HG03159 (cell line): Measurements from ENCODE around the gene DAGLB.
"Not testable (repeated sequence)": the region's sequence is repeated elsewhere in the genome, so short reads cannot be mapped to it uniquely, and the experiment has no call there.

Experiments
- ATAC-seq: cut with Tn5 transposase; IDR thresholded peaks from one replicate; pipeline ENCODE4 v1.9.1; 2021; ENCODE audit warnings: mild to moderate bottlenecking, moderate library complexity; ENCODE audit not compliant: unreplicated experiment

DAGLB gene

DNA sequence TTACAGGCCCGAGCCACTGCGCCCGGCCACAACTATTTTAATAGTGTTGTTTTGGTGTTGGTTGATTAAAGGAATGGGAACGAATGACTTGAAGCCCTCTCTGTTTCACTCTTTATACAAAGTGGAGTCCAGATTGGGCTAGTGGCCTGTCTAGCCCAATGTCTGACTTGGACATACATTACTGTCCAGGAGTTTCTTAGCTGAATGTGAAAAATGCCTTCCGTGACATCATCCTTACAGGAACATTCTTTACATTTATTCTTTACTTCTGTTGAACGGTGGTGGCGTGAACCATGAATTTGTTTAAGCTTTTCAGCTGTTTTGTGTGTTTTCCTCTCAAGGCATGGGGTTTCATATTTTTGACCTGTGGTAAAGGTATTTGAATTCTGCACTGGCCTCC, 67.9 kb downstream of the DAGLB start:
- no peak for ATAC-seq

DNA sequence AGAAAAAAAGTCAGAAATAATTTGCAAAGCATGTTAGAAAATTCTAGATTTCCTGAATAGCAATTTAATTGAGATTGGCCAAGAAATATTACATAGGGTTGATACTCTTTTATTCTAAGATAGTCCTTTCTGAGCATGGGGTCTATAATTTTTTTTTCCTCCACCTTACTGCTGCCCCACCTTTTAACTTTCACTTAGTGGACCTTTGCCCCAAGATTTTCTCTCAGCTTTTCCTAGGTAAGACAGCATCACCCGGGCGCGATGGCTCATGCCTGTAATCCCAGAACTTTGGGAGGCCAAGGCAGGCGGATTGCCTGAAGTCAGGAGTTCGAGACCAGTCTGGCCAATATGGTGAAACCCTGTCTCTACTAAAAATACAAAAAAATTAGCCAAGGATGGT, 69.2 kb downstream of the DAGLB start:
- ATAC-seq = not testable (repeated sequence)

DNA sequence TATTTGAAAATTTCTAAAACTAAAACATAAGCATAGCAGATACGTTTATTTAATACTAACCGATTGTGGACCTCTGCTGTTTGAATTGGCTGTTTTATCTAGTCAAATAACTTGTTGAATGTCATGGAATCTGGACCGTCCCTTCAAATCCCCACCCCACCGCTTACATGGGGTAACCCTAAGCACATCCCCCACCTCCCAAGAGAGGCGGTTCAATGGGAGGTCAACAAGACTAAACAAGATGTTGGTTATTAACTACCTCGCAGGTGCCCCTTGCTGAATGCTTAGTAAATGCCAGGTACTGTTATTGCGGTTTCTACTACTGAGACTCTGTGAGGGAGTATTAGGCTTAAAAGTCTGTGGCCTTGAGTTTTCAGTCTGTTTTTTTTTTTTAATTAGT, 70.9 kb downstream of the DAGLB start:
- no peak for ATAC-seq

DNA sequence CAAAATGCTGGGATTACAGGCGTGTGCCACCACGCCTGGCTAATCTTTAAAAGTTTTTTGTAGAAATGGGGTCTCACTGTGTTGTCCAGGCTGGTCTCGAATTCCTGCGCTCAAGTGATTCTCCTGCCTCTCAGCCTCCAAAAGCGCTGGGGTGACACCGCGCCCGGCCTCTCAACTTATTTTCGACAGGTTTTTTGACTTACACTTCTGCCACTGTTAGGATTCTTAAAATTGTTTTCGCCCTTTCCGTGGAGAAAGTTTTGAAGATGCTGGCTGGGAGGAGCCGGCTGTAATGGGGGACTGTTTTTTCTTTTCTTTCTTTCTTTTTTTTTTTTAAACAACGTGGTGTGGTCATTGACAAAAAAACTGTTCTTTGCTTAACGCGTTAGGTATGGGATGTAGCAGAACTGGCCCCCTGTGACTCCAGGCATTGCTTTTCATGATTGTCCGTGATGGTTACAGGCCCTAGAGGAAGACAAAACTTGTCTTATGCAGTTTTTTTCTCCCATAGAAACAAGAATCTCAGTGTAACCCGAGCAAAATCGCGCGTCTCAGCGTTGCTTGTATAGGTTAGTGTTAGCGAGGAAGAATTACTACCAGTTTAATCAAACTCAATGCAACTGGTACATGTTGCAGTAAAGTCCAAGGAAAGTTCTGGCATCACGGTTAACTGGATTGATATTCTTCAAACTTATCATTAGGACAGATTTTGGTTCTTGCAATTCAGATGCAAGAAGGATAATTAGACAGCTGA, 72.2 kb downstream of the DAGLB start:
- ATAC-seq = no peak

DNA sequence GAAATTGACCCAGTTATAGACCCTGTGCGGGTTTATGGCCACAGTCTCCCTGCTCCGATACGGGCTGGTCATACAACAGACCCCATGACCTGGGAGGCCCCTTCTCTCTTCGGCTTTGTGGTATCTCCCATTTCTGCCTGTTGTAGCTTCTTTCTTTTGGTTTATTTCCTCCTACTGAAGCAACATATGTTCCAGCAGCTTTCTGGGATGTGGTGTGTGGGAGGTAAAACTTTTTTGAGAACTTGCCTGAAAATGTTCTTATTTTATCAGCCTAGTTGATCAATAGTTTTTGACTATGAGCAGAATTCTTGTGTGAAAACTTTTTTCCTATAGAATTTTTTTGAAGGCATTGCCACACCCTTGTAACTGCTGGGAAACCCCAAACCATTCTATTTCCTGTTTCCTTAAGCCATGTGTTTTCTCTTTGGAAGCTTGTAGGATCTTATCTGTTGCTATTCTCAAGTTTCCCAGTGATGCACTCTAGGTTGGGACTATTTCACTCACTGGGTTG, 80.0 kb downstream of the DAGLB start:
- ATAC-seq = no peak

DNA sequence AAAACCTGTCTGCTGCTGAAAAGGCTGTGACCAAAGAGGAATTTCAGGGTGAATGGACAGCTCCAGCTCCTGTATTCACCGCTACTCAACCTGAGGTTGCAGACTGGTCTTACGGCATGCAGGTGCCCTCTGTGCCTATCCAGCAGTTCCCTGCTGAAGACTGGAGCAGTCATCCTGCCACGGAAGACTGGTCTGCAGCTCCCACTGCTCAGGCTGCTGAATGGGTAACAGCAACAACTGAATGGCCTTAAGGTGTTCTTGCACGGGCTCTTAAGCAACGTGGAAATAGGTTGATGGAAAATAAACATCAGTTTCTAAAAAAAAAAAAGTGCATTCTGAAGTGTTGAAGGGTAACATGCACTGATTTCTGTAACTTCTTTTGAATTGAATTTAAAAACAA, 82.3 kb downstream of the DAGLB start:
- no peak for ATAC-seq

DNA sequence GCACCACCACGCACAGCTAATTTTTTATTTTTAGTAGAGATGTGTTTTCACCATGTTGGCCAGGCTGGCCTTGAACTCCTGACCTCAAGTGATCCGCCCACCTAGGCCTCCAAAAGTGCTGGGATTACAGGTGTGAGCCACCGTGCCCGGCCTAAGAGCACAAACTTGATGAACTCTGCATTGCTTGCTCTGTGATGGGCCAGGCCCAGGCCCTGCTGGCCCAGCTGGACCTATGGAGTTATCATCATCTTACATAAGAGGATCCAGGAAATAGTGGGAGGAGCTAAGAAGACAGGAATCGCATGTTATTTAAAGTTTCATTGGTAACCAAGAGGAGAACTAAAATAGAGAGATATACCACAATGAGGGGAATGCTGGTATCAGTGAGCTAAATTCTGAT, 86.9 kb downstream of the DAGLB start:
- no peak for ATAC-seq

DNA sequence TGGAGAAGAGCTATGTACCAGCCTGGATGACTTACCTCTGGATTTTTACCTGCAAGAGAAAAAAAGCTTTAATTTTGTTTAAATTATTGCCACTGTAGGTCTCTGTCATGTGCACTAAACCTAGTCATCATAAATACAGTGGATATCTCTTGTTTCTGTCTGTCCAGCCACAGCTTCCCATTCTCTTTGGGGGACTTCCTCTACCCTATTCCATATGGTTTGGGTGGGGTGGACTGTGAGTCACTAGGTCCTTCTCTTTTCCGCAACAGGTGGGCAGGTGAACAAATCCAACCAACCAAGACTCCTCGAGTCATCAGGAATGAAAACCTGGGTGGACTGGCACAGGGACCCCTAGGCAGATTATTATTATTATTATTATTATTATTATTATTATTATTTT, 88.0 kb downstream of the DAGLB start:
- ATAC-seq = no peak
